Ascending aorta (tissue), 2 donors: Measurements from ENCODE around the gene METTL27. TPM values are rescaled to one million over a fixed set of nuclear protein-coding genes. Genes with fewer than 3 reads are reported as not detected.
"Not testable (repeated sequence)": the region's sequence is repeated elsewhere in the genome, so short reads cannot be mapped to it uniquely, and the experiment has no call there.

ENCODE experiments used
- DNase-seq, 2 donors: peaks; one replicate each; pipeline ENCODE4 v3.0.0-alpha.2; 2019; ENCODE audit warnings: low spot score in 2 of 2
- H3K27ac ChIP-seq, 2 donors: fragments of 200-600 bp; sonication (generic); one replicate each; pipeline ENCODE4 v1.5.1; 2016 to 2017; ENCODE audit warnings: mild to moderate bottlenecking in 1 of 2
- H3K27me3 ChIP-seq: fragments of 200-600 bp; sonication (generic); one replicate; pipeline ENCODE4 v1.5.1; 2017
- H3K36me3 ChIP-seq, 2 donors: fragments of 200-600 bp; sonication (generic); one replicate each; pipeline ENCODE4 v1.5.1; 2016
- H3K4me1 ChIP-seq, 2 donors: fragments of 200-600 bp; sonication (generic); one replicate each; pipeline ENCODE4 v1.5.1; 2016 to 2017; ENCODE audit warnings: mild to moderate bottlenecking in 1 of 2
- H3K4me3 ChIP-seq, 2 donors: fragments of 200-600 bp; sonication (generic); one replicate each; pipeline ENCODE4 v1.5.1; 2016 to 2017; ENCODE audit warnings: mild to moderate bottlenecking in 1 of 2
- H3K9me3 ChIP-seq, 2 donors: fragments of 200-600 bp; sonication (generic); one replicate each; pipeline ENCODE4 v1.5.1; 2016
- intact Hi-C: fragments of 100-400 bp; cut with DNase I; formaldehyde crosslinking; loops from one replicate; pipeline ENCODE4 v1.15.1; 2023
- total RNA-seq: library from RNA; depleted of rRNA; stranded (reverse); fragments of >200 nt; gene quantifications from one replicate; pipeline ENCODE4 v1.1.0, GENCODE V29; 2016
- TF ChIP-seq, protein P1 (sequence below), 3 experiments: fragments of 200-600 bp in 2 of 3; fragments of 450-650 bp in 1 of 3; sonication (generic) in 2 of 3; IDR thresholded peaks; one replicate each; pipeline ENCODE4 v1.5.1; 2016 to 2019; ENCODE audit warnings: antibody characterized with exemption in 3 of 3, mild to moderate bottlenecking in 1 of 3, moderate library complexity in 1 of 3

Gene METTL27
- total RNA-seq, 1 donor from 2014 or later = not detected

DNA sequence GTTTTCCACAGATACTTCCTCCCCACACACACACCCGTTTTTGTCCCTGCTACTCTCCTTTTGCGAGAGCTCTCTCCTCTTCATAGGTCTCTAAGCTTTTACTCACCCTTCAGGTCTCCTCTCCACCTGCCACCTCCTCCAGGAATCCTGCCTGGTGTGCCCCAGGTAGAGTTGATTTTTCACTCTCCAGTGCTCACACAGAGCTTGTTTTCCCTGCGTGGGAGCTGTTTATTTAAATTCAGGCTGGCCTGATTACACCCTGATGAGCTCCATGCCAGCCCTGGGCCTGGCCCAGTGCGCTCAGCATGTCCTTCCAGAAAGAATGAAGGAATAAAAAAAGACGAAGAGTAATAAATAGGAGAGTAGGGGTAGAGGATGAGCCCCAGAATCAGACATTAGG lies 19.1 kb downstream of the METTL27 start:
- H3K36me3 ChIP-seq = no peaks in the 10 kb centered on the region
- peaks cover 3 to 7% of the 10 kb centered on the region in 2 donors for H3K4me1 ChIP-seq
- intact Hi-C loops = no loop called here
- H3K9me3 ChIP-seq = no peaks in the 10 kb centered on the region
- H3K27ac ChIP-seq = no peak overlapping the region
- no peaks in the 10 kb centered on the region for H3K27me3 ChIP-seq
- peak in 1 of 2 donors; percentile 59 for DNase-seq
- H3K4me3 ChIP-seq = no peak overlapping the region
- TF ChIP-seq, protein P1, sequence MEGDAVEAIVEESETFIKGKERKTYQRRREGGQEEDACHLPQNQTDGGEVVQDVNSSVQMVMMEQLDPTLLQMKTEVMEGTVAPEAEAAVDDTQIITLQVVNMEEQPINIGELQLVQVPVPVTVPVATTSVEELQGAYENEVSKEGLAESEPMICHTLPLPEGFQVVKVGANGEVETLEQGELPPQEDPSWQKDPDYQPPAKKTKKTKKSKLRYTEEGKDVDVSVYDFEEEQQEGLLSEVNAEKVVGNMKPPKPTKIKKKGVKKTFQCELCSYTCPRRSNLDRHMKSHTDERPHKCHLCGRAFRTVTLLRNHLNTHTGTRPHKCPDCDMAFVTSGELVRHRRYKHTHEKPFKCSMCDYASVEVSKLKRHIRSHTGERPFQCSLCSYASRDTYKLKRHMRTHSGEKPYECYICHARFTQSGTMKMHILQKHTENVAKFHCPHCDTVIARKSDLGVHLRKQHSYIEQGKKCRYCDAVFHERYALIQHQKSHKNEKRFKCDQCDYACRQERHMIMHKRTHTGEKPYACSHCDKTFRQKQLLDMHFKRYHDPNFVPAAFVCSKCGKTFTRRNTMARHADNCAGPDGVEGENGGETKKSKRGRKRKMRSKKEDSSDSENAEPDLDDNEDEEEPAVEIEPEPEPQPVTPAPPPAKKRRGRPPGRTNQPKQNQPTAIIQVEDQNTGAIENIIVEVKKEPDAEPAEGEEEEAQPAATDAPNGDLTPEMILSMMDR (IDR thresholded peaks at IDR 0.05) = no peak

DNA sequence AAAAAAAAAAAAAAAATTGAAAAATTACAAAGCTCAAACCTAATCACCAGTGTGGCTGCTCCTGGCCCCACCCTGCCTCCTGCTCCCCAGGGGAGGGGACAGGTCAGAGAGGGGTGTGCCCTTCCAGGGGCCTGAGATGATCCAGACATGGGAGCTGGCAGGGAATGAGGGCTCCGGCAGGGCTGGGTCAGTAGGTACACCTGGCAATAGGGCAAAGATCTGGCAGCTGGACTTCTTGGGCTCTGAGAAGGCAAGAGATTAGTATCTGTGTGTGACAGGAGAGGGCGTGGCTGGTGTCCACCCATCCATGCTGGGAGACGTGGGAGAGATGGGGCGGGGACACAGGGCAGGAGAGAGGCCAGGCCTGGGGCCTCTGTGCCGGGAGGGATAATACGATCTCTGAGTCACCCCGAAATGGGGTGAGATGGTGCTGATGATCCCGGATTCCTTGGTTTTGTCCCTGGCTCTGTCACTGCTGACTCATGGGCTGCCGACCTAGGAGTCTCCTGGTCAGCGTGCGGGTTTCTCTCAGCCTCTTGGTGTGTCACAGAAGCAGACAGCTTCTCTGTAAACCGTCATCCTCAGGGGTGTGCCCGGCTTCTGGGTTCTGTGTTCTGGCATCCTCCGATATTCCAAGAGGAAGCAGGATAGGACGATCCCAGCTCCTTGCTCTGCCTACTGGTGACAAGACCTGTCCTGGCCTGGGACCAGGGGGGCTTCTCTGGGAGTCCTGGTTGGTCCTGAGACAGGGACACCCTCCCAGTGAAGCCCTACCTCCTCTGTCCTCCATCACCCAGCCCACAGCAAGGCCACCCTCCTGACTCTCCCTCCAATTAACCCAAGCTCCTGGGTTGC lies 19.8 kb downstream of the METTL27 start:
- Histone ChIP-seq H3K9me3 (no peaks in the 10 kb centered on the region), H3K4me1 (peaks cover under 1% of the 10 kb centered on the region in 2 donors), H3K4me3 (no peak overlapping the region), H3K27me3 (no peaks in the 10 kb centered on the region), H3K36me3 (no peaks in the 10 kb centered on the region), H3K27ac (no peak overlapping the region)
- intact Hi-C loops = no loop called here
- TF ChIP-seq, protein P1 (IDR thresholded peaks at IDR 0.05) = no peak
- peak in 1 of 2 donors; percentile 72 for DNase-seq

- H3K4me1 ChIP-seq, H3K9me3 ChIP-seq, H3K4me3 ChIP-seq, H3K27ac ChIP-seq, H3K36me3 ChIP-seq, intact Hi-C loops, H3K27me3 ChIP-seq: not testable (repeated sequence)
- DNase-seq = peak in 1 of 2 donors; percentile 16
Measured at GRCh38 chr7:73821597-73822285, 20.6 kb downstream of the METTL27 start.

GRCh38 chr7:73820013-73820412 lies 22.3 kb downstream of the METTL27 start:
- H3K27ac ChIP-seq = no peak overlapping the region
- H3K9me3 ChIP-seq = no peaks in the 10 kb centered on the region
- intact Hi-C loops = no loop called here
- no peak overlapping the region for H3K4me3 ChIP-seq
- no peaks in the 10 kb centered on the region for H3K27me3 ChIP-seq
- DNase-seq = peak in 1 of 2 donors; percentile 35
- H3K36me3 ChIP-seq = no peaks in the 10 kb centered on the region
- TF ChIP-seq, protein P1 (IDR thresholded peaks at IDR 0.05) = no peak
- H3K4me1 ChIP-seq = no peaks in the 10 kb centered on the region

DNA sequence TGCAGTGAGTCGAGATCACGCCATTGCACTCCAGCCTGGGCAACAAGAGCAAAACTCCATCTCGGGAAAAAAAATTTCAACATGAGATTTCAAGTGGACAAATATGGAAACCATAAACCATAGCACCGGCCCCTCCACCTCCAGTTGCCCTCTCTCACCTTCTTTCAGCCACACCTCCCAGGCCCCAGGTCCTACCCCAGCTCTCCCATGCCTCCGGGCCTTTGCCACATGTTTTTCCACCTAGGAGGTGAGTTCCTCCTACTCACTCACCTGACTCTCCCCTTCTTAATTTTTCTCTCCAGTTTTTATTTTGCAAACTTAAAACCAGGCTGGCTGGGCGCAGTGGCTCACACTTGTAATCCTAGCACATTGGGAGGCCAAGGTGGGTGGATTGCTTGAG lies 25.2 kb downstream of the METTL27 start:
- no peak overlapping the region for H3K4me3 ChIP-seq
- intact Hi-C loops = no loop called here
- no peaks in the 10 kb centered on the region for H3K4me1 ChIP-seq
- no peaks in the 10 kb centered on the region for H3K9me3 ChIP-seq
- TF ChIP-seq, protein P1 (IDR thresholded peaks at IDR 0.05) = no peak
- H3K27ac ChIP-seq = no peak overlapping the region
- peak in 1 of 2 donors; percentile 25 for DNase-seq
- no peaks in the 10 kb centered on the region for H3K36me3 ChIP-seq
- H3K27me3 ChIP-seq = no peaks in the 10 kb centered on the region

GRCh38 chr7:73815436-73815835 lies 26.9 kb downstream of the METTL27 start:
- intact Hi-C loops = no loop called here

More at GRCh38 chr7:73815436-73815835, 26.9 kb downstream of the METTL27 start:
- Histone ChIP-seq H3K4me3 (no peak overlapping the region), H3K9me3 (no peaks in the 10 kb centered on the region), H3K27ac (no peak overlapping the region), H3K36me3 (no peaks in the 10 kb centered on the region), H3K4me1 (no peaks in the 10 kb centered on the region), H3K27me3 (no peaks in the 10 kb centered on the region)
- TF ChIP-seq, protein P1 (IDR thresholded peaks at IDR 0.05) = no peak
- peak in 1 of 2 donors; percentile 58 for DNase-seq
